HepG2 (cell line): ENCODE data around the gene SLC44A4. TPM values are rescaled to one million over a fixed set of nuclear protein-coding genes. Genes with fewer than 3 reads are reported as not detected.

Experiments used
- ATAC-seq: fragments of 200-7000 bp; cut with Tn5 transposase; 3 replicates; pipeline ENCODE4 v1.9.1; 2020; ENCODE audit warnings: mild to moderate bottlenecking, moderate library complexity
- BruUV-seq: library from RNA; stranded (reverse); fragments of 400-500 nt; replicated peaks from 2 replicates; lab custom pipeline; 2021; lab: Mats Ljungman, UMichigan
- CTCF ChIA-PET: fragments of 300-600 bp; formaldehyde crosslinking; extraction: SDS; loops from one replicate; lab custom pipeline; 2021; ENCODE audit warnings: low total read pairs, inconsistent platforms, low intra/inter-chr PET ratio; lab: Yijun Ruan, JAX
- POLR2A ChIA-PET: fragments of 350-600 bp; sonication (Branson Sonifier 250); formaldehyde crosslinking; loops from one replicate; lab custom pipeline; 2020; ENCODE audit warnings: antibody characterized with exemption, inconsistent platforms; lab: Yijun Ruan, JAX
- DNase-seq: peaks from one replicate; pipeline ENCODE4 v3.0.0-alpha.2; 2015; ENCODE audit warnings: low spot score
- FAIRE-seq: peaks from 3 replicates; lab custom pipeline; 2011; peaks lifted over from hg19 to GRCh38; lab: Jason Lieb, UNC
- H2AFZ ChIP-seq: one replicate; pipeline ENCODE4 v1.6.1; 2011; ENCODE audit warnings: low read length, inconsistent platforms
- H3K27ac ChIP-seq: fragments of 300-600 bp; 3 replicates; pipeline ENCODE4 v1.8.0; 2011; ENCODE audit warnings: mixed run types, mild to moderate bottlenecking, mixed read lengths, low read length, inconsistent platforms; ENCODE audit not compliant: insufficient read depth; ENCODE audit errors: extremely low read length
- H3K27me3 ChIP-seq, 2 experiments: fragments of 200-600 bp in 1 of 2; 2 replicates in 1 of 2; 3 replicates in 1 of 2; pipeline versions ENCODE4 v1.6.0 to v1.8.0; 2011; ENCODE audit warnings: low read length in 2 of 2, mild to moderate bottlenecking in 2 of 2, moderate library complexity in 2 of 2, inconsistent platforms in 1 of 2; ENCODE audit not compliant: insufficient read depth in 2 of 2, control insufficient read depth in 1 of 2
- H3K36me3 ChIP-seq, 2 experiments: fragments of 200-600 bp in 1 of 2; replicated peaks in 1 of 2; 2 replicates in 1 of 2; 3 replicates in 1 of 2; pipeline versions ENCODE4 v1.5.1 to v1.8.0; 2011; ENCODE audit warnings: low read length in 2 of 2, inconsistent platforms in 1 of 2; ENCODE audit not compliant: insufficient read depth in 2 of 2, control insufficient read depth in 1 of 2
- H3K4me1 ChIP-seq: 2 replicates; pipeline ENCODE4 v1.5.1; 2012; ENCODE audit warnings: low read length, inconsistent platforms; ENCODE audit not compliant: insufficient read depth
- H3K4me2 ChIP-seq: 2 replicates; pipeline ENCODE4 v1.6.0; 2011; ENCODE audit warnings: low read depth, low read length, inconsistent platforms
- H3K4me3 ChIP-seq, 3 experiments: fragments of 200-600 bp in 1 of 3; sonication (generic), shearing (Covaris generic) in 1 of 3; replicated peaks in 1 of 3; 2 replicates each; pipeline ENCODE4 v1.5.1; 2011 to 2016; ENCODE audit warnings: low read length in 3 of 3, inconsistent platforms in 2 of 3, low read depth in 2 of 3, mild to moderate bottlenecking in 2 of 3, control low read depth in 1 of 3, mixed read lengths in 1 of 3; ENCODE audit not compliant: insufficient read depth in 1 of 3
- H3K79me2 ChIP-seq: one replicate; pipeline ENCODE4 v1.6.1; 2011; ENCODE audit warnings: low read length, inconsistent platforms; ENCODE audit not compliant: insufficient read depth
- H3K9ac ChIP-seq: 2 replicates; pipeline ENCODE4 v1.6.0; 2011; ENCODE audit warnings: mild to moderate bottlenecking, low read depth, low read length, inconsistent platforms; ENCODE audit not compliant: insufficient read depth
- H3K9me3 ChIP-seq: 2 replicates; pipeline ENCODE4 v1.5.1; 2012; ENCODE audit warnings: mild to moderate bottlenecking, low read length
- H4K20me1 ChIP-seq: 2 replicates; pipeline ENCODE4 v1.6.0; 2011; ENCODE audit warnings: inconsistent platforms, mild to moderate bottlenecking, low read length, moderate library complexity; ENCODE audit not compliant: insufficient read depth
- FOXA1 ChIP-seq, 2 experiments: fragments of 450-650 bp in 1 of 2; sonication (generic) in 1 of 2; formaldehyde crosslinking in 1 of 2; IDR thresholded peaks; 2 replicates each; pipeline versions ENCODE4 v1.4.0 to v1.6.1; 2016 to 2020; ENCODE audit warnings: missing genetic modification reagents in 1 of 2
- KDM2A ChIP-seq: sonication (generic); formaldehyde crosslinking; IDR thresholded peaks from 2 replicates; pipeline ENCODE4 v1.4.0; 2020; ENCODE audit warnings: low read depth, missing genetic modification reagents, borderline replicate concordance
- ZNF318 ChIP-seq: sonication (generic); formaldehyde crosslinking; IDR thresholded peaks from 2 replicates; pipeline ENCODE4 v1.4.0; 2020; ENCODE audit warnings: mild to moderate bottlenecking, missing genetic modification reagents
- ZNF687 ChIP-seq: sonication (generic); formaldehyde crosslinking; IDR thresholded peaks from 2 replicates; pipeline ENCODE4 v1.5.1; 2020; ENCODE audit warnings: mild to moderate bottlenecking, missing genetic modification reagents, moderate library complexity
- ZNF816 ChIP-seq: sonication (generic); formaldehyde crosslinking; IDR thresholded peaks from 2 replicates; pipeline ENCODE4 v1.8.0; 2022; ENCODE audit warnings: missing genetic modification reagents, mild to moderate bottlenecking, borderline replicate concordance
- WGBS: methylation state at CpG from one replicate; pipeline ENCODE4 v1.1.6; 2017; ENCODE audit warnings: low lambda C conversion rate; 5-methylcytosine and 5-hydroxymethylcytosine counted together
- in situ Hi-C: cut with HindIII; loops from 2 replicates; pipeline ENCODE4 v1.10.0; 2017; ENCODE audit warnings: low pct_unique_long_range_greater_than_20kb; ENCODE audit not compliant: extremely low pct_ligation_motif_present
- intact Hi-C: fragments of 100-400 bp; cut with micrococcal nuclease; formaldehyde crosslinking; loops from one replicate; pipeline ENCODE4 v1.10.0; 2022; ENCODE audit not compliant: unreplicated experiment
- polyA plus RNA-seq, 8 experiments: library from polyadenylated mRNA; depleted of rRNA in 3 of 8; stranded (reverse) in 7 of 8; unstranded in 1 of 8; fragments of >200 nt; fragmentation: Illumina TruSeq in 4 of 8; extraction: Trizol in 4 of 8; gene quantifications; 2 replicates each; pipeline versions ENCODE4 v1.2.1 to v1.2.3, GENCODE V29; 2011 to 2016; ENCODE audit warnings: low read depth in 4 of 8, missing spikeins in 1 of 8, mixed read lengths in 1 of 8; ENCODE audit not compliant: insufficient read depth in 1 of 8
- total RNA-seq, 5 experiments: library from RNA; depleted of rRNA; stranded (reverse); fragments of >200 nt; fragmentation: Illumina TruSeq; extraction: Trizol; gene quantifications; 2 replicates each; pipeline ENCODE4 v1.2.3, GENCODE V29; 2016; ENCODE audit warnings: low read depth in 1 of 5
- TF ChIP-seq, protein P1 (sequence below): IDR thresholded peaks from 2 replicates; pipeline ENCODE4 v1.6.1; 2016; ENCODE audit warnings: mild to moderate bottlenecking

Gene SLC44A4
- total and polyA plus RNA-seq, 2 of the 13 experiments (the other 11 are each of a cell fraction or from before 2014, with no cell fraction given): 3.5 to 5.9 TPM

GRCh38 chr6:31901415-31901952 lies 22.7 kb upstream of the SLC44A4 start (continued):
- peak; percentile 44 for TF ChIP-seq ZNF687 (CRISPR knock-in tag)
- TF ChIP-seq, protein P1, sequence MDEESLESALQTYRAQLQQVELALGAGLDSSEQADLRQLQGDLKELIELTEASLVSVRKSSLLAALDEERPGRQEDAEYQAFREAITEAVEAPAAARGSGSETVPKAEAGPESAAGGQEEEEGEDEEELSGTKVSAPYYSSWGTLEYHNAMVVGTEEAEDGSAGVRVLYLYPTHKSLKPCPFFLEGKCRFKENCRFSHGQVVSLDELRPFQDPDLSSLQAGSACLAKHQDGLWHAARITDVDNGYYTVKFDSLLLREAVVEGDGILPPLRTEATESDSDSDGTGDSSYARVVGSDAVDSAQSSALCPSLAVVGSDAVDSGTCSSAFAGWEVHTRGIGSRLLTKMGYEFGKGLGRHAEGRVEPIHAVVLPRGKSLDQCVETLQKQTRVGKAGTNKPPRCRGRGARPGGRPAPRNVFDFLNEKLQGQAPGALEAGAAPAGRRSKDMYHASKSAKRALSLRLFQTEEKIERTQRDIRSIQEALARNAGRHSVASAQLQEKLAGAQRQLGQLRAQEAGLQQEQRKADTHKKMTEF (CRISPR knock-in tag): peak; percentile 34; the same call in 1 of the 2 replicates
- TF ChIP-seq FOXA1 (IDR thresholded peaks at IDR 0.05): no peak
- no peak for TF ChIP-seq FOXA1 (CRISPR knock-in tag; IDR thresholded peaks at IDR 0.05)
- TF ChIP-seq ZNF816: no peak

- ChIA-PET POLR2A (interaction anchor here (0.6 to 5.6 kb wide), 7 partner anchors 17 to 50 kb away, joined by 3 to 69 read pairs (median 8); partner anchors contain the start of gene CFB), CTCF (no interaction called here)
- Histone ChIP-seq H2AFZ (no peak overlapping the region), H3K9ac (peak overlapping the region; percentile 66), H3K4me1 (peaks cover 49% of the 10 kb centered on the region), H3K27ac (peak overlapping the region; percentile 60), H3K36me3 (peaks cover 2 to 4% of the 10 kb centered on the region in 2 experiments; a peak in 1 of 5 replicates), H4K20me1 (no peaks in the 10 kb centered on the region), H3K4me2 (peak overlapping the region; percentile 95), H3K4me3 (peak overlapping the region; percentile 65 to 78 (median 67); a peak in 5 of 6 replicates), H3K79me2 (peaks cover 24% of the 10 kb centered on the region), H3K27me3 (peaks cover 0 to 8% of the 10 kb centered on the region in 2 experiments; a peak in 1 of 5 replicates), H3K9me3 (no peaks in the 10 kb centered on the region)
- ATAC-seq: no peak
- no peak for DNase-seq
- in situ Hi-C loops: loop anchor here (5.0 to 25.0 kb wide), 2 partner anchors 46 to 1061 kb away; partner anchors contain the start of genes BRD2, CFB and HLA-DMA
- no TSS peak for BruUV-seq
- FAIRE-seq: peak; percentile 21
- intact Hi-C loops: no loop called here
- WGBS: 94% methylated on average over 29 of the region's 29 CpGs
- TF ChIP-seq ZNF318 (CRISPR knock-in tag) (no peak), KDM2A (CRISPR knock-in tag) (peak; percentile 70; the same call in 1 of the 2 replicates)
These were observed 22.2 kb upstream of the SLC44A4 start for GRCh38 chr6:31900917-31901414.
